B cell (primary cell): ENCODE measurements around the gene SERPINE2. TPM values are rescaled to one million over a fixed set of nuclear protein-coding genes. Genes with fewer than 3 reads are reported as not detected.

Experiments used
- ATAC-seq: fragments of 200-7000 bp; cut with Tn5 transposase; one replicate; pipeline ENCODE4 v1.10.0; 2021; ENCODE audit warnings: low read depth, mild to moderate bottlenecking, moderate number of reproducible peaks, moderate library complexity
- CTCF ChIA-PET: fragments of 350-600 bp; sonication (Branson Sonifier 250); formaldehyde crosslinking; loops from one replicate; lab custom pipeline; 2021; ENCODE audit warnings: antibody characterized with exemption, inconsistent platforms; lab: Charles Lee
- POLR2A ChIA-PET: fragments of 350-600 bp; sonication (Branson Sonifier 250); formaldehyde crosslinking; loops from one replicate; lab custom pipeline; 2021; ENCODE audit warnings: antibody characterized with exemption; lab: Charles Lee
- DNase-seq: peaks from one replicate; pipeline ENCODE4 v3.0.0; 2013
- H2AFZ ChIP-seq: 2 replicates; pipeline ENCODE4 v1.6.1; 2012; ENCODE audit warnings: mild to moderate bottlenecking, low read depth, low read length; ENCODE audit not compliant: insufficient read depth, poor library complexity, severe bottlenecking
- H3K27ac ChIP-seq, 2 donors: 1 replicate in 1 of 2; 2 replicates in 1 of 2; pipeline ENCODE4 v1.5.1; 2012 to 2013; ENCODE audit warnings: low read length in 2 of 2, mild to moderate bottlenecking in 2 of 2, moderate library complexity in 1 of 2
- H3K27me3 ChIP-seq, 4 experiments: fragments of 200-600 bp in 1 of 4; sonication (generic) in 1 of 4; replicated peaks in 1 of 4; 1 replicate in 2 of 4; 2 replicates in 2 of 4; pipeline versions ENCODE4 v1.6.1 to v1.7.0; 2013 to 2016; ENCODE audit warnings: low read length in 3 of 4, mild to moderate bottlenecking in 2 of 4, mixed read lengths in 1 of 4, moderate library complexity in 1 of 4; ENCODE audit not compliant: insufficient read depth in 4 of 4, control insufficient read depth in 3 of 4; ENCODE audit errors: control extremely low read depth in 1 of 4
- H3K36me3 ChIP-seq, 2 experiments: replicated peaks in 1 of 2; 1 replicate in 1 of 2; 2 replicates in 1 of 2; pipeline versions ENCODE4 v1.6.1 to v1.7.1; 2013; ENCODE audit warnings: low read length in 1 of 2; ENCODE audit not compliant: insufficient read depth in 2 of 2, control insufficient read depth in 1 of 2; ENCODE audit errors: control extremely low read depth in 1 of 2, extremely low read depth in 1 of 2
- H3K4me1 ChIP-seq, 2 donors: fragments of 200-600 bp in 1 of 2; sonication (generic) in 1 of 2; 1 replicate in 1 of 2; 2 replicates in 1 of 2; pipeline versions ENCODE4 v1.5.1 to v1.6.1; 2013 to 2017; ENCODE audit warnings: low read length in 2 of 2; ENCODE audit not compliant: control insufficient read depth in 2 of 2, insufficient read depth in 2 of 2
- H3K4me2 ChIP-seq: replicated peaks from 2 replicates; pipeline ENCODE3; 2012; ENCODE audit warnings: mild to moderate bottlenecking, low read depth, low read length; ENCODE audit not compliant: poor library complexity, severe bottlenecking
- H3K4me3 ChIP-seq, 5 experiments: fragments of 200-600 bp in 1 of 5; sonication (generic) in 1 of 5; 1 replicate in 3 of 5; 2 replicates in 2 of 5; pipeline versions ENCODE4 v1.5.1 to v1.7.0; 2011 to 2016; ENCODE audit warnings: low read length in 4 of 5, mild to moderate bottlenecking in 4 of 5, low read depth in 2 of 5, control low read depth in 1 of 5, moderate library complexity in 1 of 5; ENCODE audit not compliant: insufficient read depth in 1 of 5; ENCODE audit errors: control extremely low read depth in 1 of 5, extremely low read depth in 1 of 5
- H3K79me2 ChIP-seq: fragments of 200-600 bp; sonication (generic); one replicate; pipeline ENCODE4 v1.6.0; 2016; ENCODE audit warnings: low read length; ENCODE audit not compliant: control insufficient read depth, insufficient read depth
- H3K9ac ChIP-seq: fragments of 200-600 bp; sonication (generic); 2 replicates; pipeline ENCODE4 v1.6.1; 2017; ENCODE audit warnings: mild to moderate bottlenecking, low read length, moderate library complexity
- H3K9me3 ChIP-seq, 3 donors: one replicate each; pipeline versions ENCODE4 v1.6.1 to v1.7.1; 2013; ENCODE audit warnings: low read length in 2 of 3; ENCODE audit not compliant: control insufficient read depth in 2 of 3, insufficient read depth in 1 of 3; ENCODE audit errors: control extremely low read depth in 1 of 3
- H4K20me1 ChIP-seq: 2 replicates; pipeline ENCODE4 v1.6.0; 2012; ENCODE audit warnings: mild to moderate bottlenecking, low read length; ENCODE audit not compliant: insufficient read depth, control insufficient read depth, poor library complexity, severe bottlenecking
- H3K27ac Mint-ChIP-seq: one replicate; pipeline ENCODE4 v1.8.0; 2021; ENCODE audit warnings: mixed read lengths
- H3K27me3 Mint-ChIP-seq: one replicate; pipeline ENCODE4 v1.8.0; 2021; ENCODE audit warnings: mixed read lengths
- H3K4me1 Mint-ChIP-seq: one replicate; pipeline ENCODE4 v1.8.0; 2021; ENCODE audit warnings: mixed read lengths
- H3K4me3 Mint-ChIP-seq: one replicate; pipeline ENCODE4 v1.8.0; 2021; ENCODE audit warnings: mixed read lengths
- H3K9me3 Mint-ChIP-seq: one replicate; pipeline ENCODE4 v1.8.0; 2022; ENCODE audit warnings: mixed read lengths; ENCODE audit not compliant: insufficient read depth
- CTCF ChIP-seq: fragments of 200-600 bp; IDR thresholded peaks from one replicate; pipeline ENCODE4 v1.8.0; 2022; ENCODE audit warnings: antibody characterized with exemption, mild to moderate bottlenecking
- EZH2 ChIP-seq: IDR thresholded peaks from 2 replicates; pipeline ENCODE4 v1.6.1; 2012; ENCODE audit warnings: borderline replicate concordance, low read depth, mild to moderate bottlenecking, moderate library complexity, low read length; ENCODE audit not compliant: insufficient read depth, poor library complexity, severe bottlenecking
- WGBS: methylation state at CpG from one replicate; pipeline ENCODE4 v1.1.5; 2013; ENCODE audit warnings: missing lambda C conversion rate; ENCODE audit not compliant: insufficient coverage; 5-methylcytosine and 5-hydroxymethylcytosine counted together
- intact Hi-C: fragments of 100-400 bp; cut with micrococcal nuclease; formaldehyde crosslinking; loops from one replicate; pipeline ENCODE4 v1.10.0; 2022
- polyA plus RNA-seq: library from polyadenylated mRNA; depleted of rRNA; stranded (reverse); fragments of >200 nt; gene quantifications from 2 replicates; pipeline ENCODE4 v1.2.3, GENCODE V29; 2012
- total RNA-seq, 2 donors: library from RNA; stranded (reverse); fragments of 120-200 nt in 1 of 2; gene quantifications; 1 replicate in 1 of 2; 2 replicates in 1 of 2; pipeline versions ENCODE4 v1.2.3 to v1.2.4, GENCODE V29; 2013 to 2022

The SERPINE2 gene
- total and polyA plus RNA-seq, 2 donors (not counting 1 experiment from before 2014, with no cell fraction given), result 0.45 to 1.8 TPM

- intact Hi-C loops, result no loop called here
- POLR2A ChIA-PET, result no interaction called here
Observed at GRCh38 chr2:224042191-224042696, 3.2 kb upstream of the SERPINE2 start.

GRCh38 chr2:224041554-224041953 is 2.5 kb upstream of the SERPINE2 start:
- Mint-ChIP-seq H3K4me3 (no peak overlapping the region), H3K4me1 (peaks cover 19% of the 10 kb centered on the region), H3K27ac (no peak overlapping the region), H3K9me3 (no peaks in the 10 kb centered on the region), H3K27me3 (peaks cover 54% of the 10 kb centered on the region)
- Histone ChIP-seq H2AFZ (no peak overlapping the region), H3K9ac (no peak overlapping the region), H4K20me1 (no peaks in the 10 kb centered on the region), H3K79me2 (no peaks in the 10 kb centered on the region), H3K36me3 (no peaks in the 10 kb centered on the region), H3K4me3 (no peak overlapping the region), H3K27me3 (peaks cover 0 to 48% (median 17%) of the 10 kb centered on the region in 4 experiments), H3K27ac (no peak overlapping the region), H3K4me1 (peaks cover 13 to 18% of the 10 kb centered on the region in 2 donors), H3K9me3 (no peaks in the 10 kb centered on the region), H3K4me2 (no peak overlapping the region)
- WGBS, result 100% methylated on average over 2 of the region's 6 CpGs
- POLR2A ChIA-PET, result no interaction called here
- intact Hi-C loops, result no loop called here
- ATAC-seq, result no peak
- TF ChIP-seq EZH2 (no peak), CTCF (no peak)
- no peak for DNase-seq
- CTCF ChIA-PET, result no interaction called here

More at GRCh38 chr2:224042191-224042696, 3.2 kb upstream of the SERPINE2 start:
- H3K27me3 ChIP-seq, result peaks cover 0 to 42% (median 10%) of the 10 kb centered on the region in 4 experiments
- TF ChIP-seq EZH2, result no peak
- TF ChIP-seq CTCF, result no peak
- no peak overlapping the region for H3K9ac ChIP-seq
- H3K79me2 ChIP-seq, result no peaks in the 10 kb centered on the region
- H3K36me3 ChIP-seq, result no peaks in the 10 kb centered on the region
- H3K4me2 ChIP-seq, result no peak overlapping the region
- 100% methylated on average over 1 of the region's 6 CpGs for WGBS
- H3K4me1 Mint-ChIP-seq, result peaks cover 18% of the 10 kb centered on the region
- no peaks in the 10 kb centered on the region for H3K9me3 Mint-ChIP-seq
- H3K4me3 ChIP-seq, result no peak overlapping the region
- no peak overlapping the region for H3K27ac ChIP-seq
- peaks cover 13 to 16% of the 10 kb centered on the region in 2 donors for H3K4me1 ChIP-seq
- ATAC-seq, result no peak
- no peak overlapping the region for H3K4me3 Mint-ChIP-seq
- no peak overlapping the region for H3K27ac Mint-ChIP-seq
- peaks cover 47% of the 10 kb centered on the region for H3K27me3 Mint-ChIP-seq
- no peak overlapping the region for H2AFZ ChIP-seq
- no peak for DNase-seq
- CTCF ChIA-PET, result interaction anchor here (0.9 kb wide), 1 partner anchor 72 kb away, joined by 3 read pairs; no protein-coding TSS in a partner anchor
- no peaks in the 10 kb centered on the region for H3K9me3 ChIP-seq
- H4K20me1 ChIP-seq, result no peaks in the 10 kb centered on the region
